Kidney tubule cell (primary cell): ENCODE data around the gene GPC6.

Experiments used
- DNase-seq: peaks from one replicate; pipeline ENCODE4 v3.0.0-alpha.2; 2018; ENCODE audit warnings: low spot score

Gene GPC6

GRCh38 chr13:93853912-93854311, 627.3 kb downstream of the GPC6 start:
- no peak for DNase-seq

GRCh38 chr13:93857126-93857525, 630.5 kb downstream of the GPC6 start:
- no peak for DNase-seq

- no peak for DNase-seq
Measured at GRCh38 chr13:93859716-93860115, 633.1 kb downstream of the GPC6 start.

GRCh38 chr13:93861818-93862217, 635.2 kb downstream of the GPC6 start:
- DNase-seq = peak; percentile 61

GRCh38 chr13:93862259-93862658, 635.7 kb downstream of the GPC6 start:
- DNase-seq = peak; percentile 11

GRCh38 chr13:93865235-93865634, 638.6 kb downstream of the GPC6 start:
- DNase-seq = no peak

- peak; percentile 69 for DNase-seq
Measured at GRCh38 chr13:93867481-93867880, 640.9 kb downstream of the GPC6 start.

DNA sequence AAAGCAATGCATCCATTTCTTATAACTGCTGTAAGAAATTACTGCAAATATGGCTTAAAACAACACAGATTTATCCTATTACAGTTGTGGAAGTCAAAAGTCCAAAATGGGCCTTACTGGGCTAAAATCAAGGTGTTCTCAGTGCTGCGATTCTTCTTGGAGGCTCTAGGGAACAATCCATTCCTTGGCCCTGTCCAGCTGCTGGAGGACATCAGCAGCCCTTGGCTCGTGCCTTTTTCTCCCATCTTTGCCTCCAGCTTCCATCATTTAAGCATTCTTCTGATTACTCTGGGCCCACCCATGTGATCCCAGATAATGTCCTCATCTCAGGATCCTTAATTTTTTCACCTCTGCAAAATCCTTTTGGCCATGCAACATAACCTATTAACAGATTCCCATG, 645.8 kb downstream of the GPC6 start:
- no peak for DNase-seq

GRCh38 chr13:93872786-93873347, 646.3 kb downstream of the GPC6 start:
- no peak for DNase-seq

GRCh38 chr13:93875547-93875946, 648.9 kb downstream of the GPC6 start:
- peak; percentile 40 for DNase-seq

GRCh38 chr13:93876236-93876635, 649.6 kb downstream of the GPC6 start:
- no peak for DNase-seq

- DNase-seq = no peak
Measured at GRCh38 chr13:93878675-93879074, 652.1 kb downstream of the GPC6 start.

GRCh38 chr13:93881411-93881810, 654.8 kb downstream of the GPC6 start:
- DNase-seq = no peak

DNA sequence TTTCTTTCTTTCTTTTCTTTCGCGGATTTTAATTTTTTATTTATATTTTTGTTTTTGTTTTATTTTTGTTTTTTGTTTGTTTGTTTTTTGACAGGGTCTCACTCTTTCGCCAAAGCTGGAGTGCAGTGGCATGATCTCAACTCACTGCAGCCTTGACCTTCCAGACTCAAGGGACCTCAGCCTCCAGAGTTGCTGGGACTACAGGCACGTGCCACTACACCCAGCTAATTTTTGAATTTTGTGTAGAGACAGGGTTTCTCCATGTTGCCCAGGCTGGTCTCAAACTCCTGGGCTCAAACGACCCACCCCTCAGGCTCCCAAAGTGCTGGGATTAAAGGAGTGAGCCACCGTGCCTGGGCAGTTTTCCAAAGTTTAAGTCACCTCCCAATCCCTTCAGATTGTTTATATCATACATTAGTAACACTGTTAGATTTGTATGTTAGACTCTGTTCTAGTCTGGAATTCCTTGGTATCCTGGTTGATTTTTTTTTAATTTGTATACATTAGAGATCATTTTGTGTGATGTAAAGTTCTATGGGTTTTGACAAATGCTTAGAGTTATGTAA, 655.6 kb downstream of the GPC6 start:
- DNase-seq = no peak

- no peak for DNase-seq
Measured at GRCh38 chr13:93889430-93889951, 662.9 kb downstream of the GPC6 start.

DNA sequence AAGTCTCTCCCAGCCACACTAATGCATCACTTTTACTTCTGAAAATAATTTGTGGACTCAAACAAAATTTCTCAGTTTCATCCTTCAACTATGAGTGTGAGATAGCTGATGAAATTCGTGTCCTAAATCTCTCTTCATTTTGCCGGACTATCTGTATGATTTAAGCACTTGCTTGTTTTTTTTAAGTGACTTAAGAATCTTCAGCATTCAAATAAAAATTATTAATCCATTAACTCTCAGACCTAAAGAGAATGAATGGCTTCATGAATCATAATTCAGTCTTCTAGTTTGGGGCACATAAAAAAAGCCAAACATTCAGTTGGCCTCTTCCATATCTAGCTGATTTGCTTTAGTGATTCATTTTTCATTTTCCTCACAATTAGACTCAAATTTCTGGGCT, 673.4 kb downstream of the GPC6 start:
- DNase-seq = no peak

- DNase-seq = no peak
Measured at GRCh38 chr13:93900731-93901130, 674.1 kb downstream of the GPC6 start.

DNA sequence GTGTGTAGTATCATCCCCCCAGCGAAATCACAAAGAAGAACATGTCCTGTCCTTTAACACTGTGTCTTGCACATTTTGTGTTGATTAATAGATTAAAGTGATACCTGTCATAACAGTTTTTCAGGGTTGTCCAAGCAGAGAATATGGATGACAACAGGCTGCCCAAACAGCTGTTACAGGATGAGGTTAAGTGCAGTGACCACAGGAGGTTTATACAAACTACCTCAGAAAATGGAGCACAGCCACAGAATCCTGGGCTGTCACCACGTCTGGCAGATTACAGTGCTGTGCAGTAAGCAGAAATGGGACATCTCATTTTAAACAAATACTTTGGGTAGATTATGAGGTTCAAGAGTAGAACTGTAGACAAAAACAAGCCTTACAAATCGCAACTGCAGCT, 677.3 kb downstream of the GPC6 start:
- no peak for DNase-seq

DNA sequence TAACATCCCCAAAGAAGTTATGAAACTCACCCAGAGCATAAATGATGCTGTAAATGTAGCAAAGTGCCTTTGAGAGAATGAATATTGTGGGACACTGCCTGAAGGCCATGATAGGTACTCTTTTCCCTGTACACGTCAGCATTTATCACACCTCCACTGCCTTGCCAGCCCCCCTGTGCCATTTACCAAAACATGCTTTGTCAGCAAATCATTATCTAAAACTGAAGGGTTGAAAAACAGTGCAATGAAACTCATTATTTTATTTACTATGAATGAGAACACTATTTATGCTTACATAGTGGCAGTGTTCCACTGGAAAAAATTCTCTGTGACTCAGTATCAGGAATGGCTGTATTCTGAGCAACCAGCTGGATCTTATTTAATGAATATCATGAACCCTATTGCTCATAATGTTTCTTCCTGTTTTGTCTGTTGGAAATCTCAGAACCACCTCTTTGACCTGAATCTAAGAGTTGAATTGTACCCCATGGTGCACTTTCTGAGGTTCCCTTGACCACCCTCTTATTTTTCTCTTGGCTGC, 688.7 kb downstream of the GPC6 start:
- peak; percentile 35 for DNase-seq

- DNase-seq = no peak
Measured at GRCh38 chr13:93922063-93922855, 695.7 kb downstream of the GPC6 start.

- no peak for DNase-seq
Measured at GRCh38 chr13:93925990-93926389, 699.4 kb downstream of the GPC6 start.

DNA sequence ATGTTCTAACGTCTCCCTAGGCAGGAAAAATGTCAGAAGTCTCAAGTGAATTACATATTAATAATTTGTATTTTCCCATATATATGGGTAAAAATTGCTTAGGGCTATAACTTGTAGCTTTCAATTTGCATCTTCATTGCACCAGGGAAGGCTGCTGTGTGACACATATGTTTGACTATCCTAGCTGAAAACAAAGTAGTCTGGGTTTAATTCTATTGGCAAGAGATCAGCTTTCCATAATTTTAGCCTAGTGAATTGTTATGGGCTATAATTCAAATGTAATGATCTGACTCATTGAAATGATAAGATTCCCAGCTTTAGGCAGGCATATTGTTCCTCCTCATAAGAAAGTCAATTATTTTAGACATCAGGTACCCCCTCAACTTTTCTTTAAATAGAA, 699.8 kb downstream of the GPC6 start:
- no peak for DNase-seq

- no peak for DNase-seq
Measured at GRCh38 chr13:93927431-93927830, 700.8 kb downstream of the GPC6 start.
